Erythroblast (primary cell): ENCODE data around the gene TWNK.

Experiments used
- GATA1 ChIP-seq: IDR thresholded peaks from 2 replicates; pipeline ENCODE4 v1.6.1; 2011; ENCODE audit warnings: low read depth, mild to moderate bottlenecking, control low read depth, low read length, moderate library complexity
- POLR2A ChIP-seq: IDR thresholded peaks from 2 replicates; pipeline ENCODE4 v1.6.1; 2011; ENCODE audit warnings: mild to moderate bottlenecking, low read length

DNA sequence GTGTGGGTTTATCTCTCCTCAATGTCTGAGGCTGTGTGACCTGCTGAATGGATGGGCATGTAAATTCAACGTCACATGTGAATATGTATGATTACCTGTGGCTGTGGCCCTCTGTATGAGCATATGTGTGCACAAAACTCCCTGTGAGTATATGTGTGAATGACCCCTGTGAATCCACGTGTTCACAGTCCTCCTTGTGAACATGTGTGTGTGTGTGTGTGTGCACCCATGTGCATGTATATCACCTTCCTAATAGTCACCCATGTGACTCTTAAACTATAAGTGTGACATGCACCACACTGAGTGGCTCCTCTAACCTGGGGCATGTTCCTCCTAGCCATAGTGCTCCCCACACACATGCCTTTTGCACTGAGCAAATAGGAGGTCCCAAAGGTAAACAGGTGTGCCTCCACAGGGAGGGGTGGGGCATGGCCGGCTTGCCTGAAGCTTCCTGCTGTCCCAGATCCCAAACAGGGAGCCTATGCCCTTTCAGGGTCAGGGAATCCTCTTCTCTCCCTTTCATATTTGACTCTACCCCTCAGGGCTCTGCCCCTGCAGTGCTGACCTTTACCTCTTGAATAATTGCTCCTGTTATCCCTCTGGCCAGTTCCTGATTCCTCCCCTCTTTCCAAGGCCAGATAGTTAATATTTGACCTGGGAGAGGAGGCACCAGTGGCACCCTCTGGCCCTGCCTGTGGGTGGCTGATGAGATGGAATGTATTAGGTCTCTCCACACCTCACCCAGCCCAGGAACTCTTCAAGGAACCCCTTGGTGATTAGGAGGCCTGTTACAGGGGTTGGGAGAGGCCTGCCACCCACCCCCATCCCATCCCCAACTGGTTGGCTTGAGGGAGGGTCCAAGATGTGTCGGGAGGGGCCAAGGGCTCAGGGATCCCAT, 16.2 kb upstream of the TWNK start:
- TF ChIP-seq POLR2A (no peak), GATA1 (no peak)
